Caco-2 (cell line): ENCODE measurements around the gene METTL13. TPM values are rescaled to one million over a fixed set of nuclear protein-coding genes. Genes with fewer than 3 reads are reported as not detected.

Source experiments
- Bru-seq: library from RNA; stranded (reverse); fragments of 400-500 nt; gene quantifications from one replicate; lab custom pipeline; 2021; lab: Mats Ljungman, UMichigan
- BruChase-seq, 2 experiments: library from RNA; stranded (reverse); fragments of 400-500 nt; gene quantifications; one replicate each; lab custom pipeline; 2021; lab: Mats Ljungman, UMichigan
- BruUV-seq: library from RNA; stranded (reverse); fragments of 400-500 nt; replicated peaks from 2 replicates; lab custom pipeline; 2021; lab: Mats Ljungman, UMichigan
- CTCF ChIA-PET: fragments of 300-600 bp; sonication (Branson Sonifier 250); formaldehyde crosslinking; loops from one replicate; lab custom pipeline; 2022; ENCODE audit warnings: antibody characterized with exemption; lab: Charles Lee
- POLR2A ChIA-PET: fragments of 300-600 bp; sonication (Branson Sonifier 250); formaldehyde crosslinking; loops from one replicate; lab custom pipeline; 2022; ENCODE audit warnings: antibody characterized with exemption; lab: Charles Lee
- DNase-seq, 2 experiments: peaks; one replicate each; pipeline versions ENCODE4 v3.0.0 to v3.0.0-alpha.2; 2020 to 2022
- H3K27me3 ChIP-seq: replicated peaks from 2 replicates; pipeline ENCODE4 v1.6.0; 2011; ENCODE audit warnings: low read length; ENCODE audit not compliant: control insufficient read depth, insufficient read depth
- H3K36me3 ChIP-seq: 2 replicates; pipeline ENCODE4 v1.5.1; 2011; ENCODE audit warnings: low read length; ENCODE audit not compliant: control insufficient read depth, insufficient read depth
- H3K4me1 ChIP-seq: fragments of 250-450 bp; sonication (Bioruptor Pico); 2 replicates; pipeline ENCODE4 v1.5.1; 2020; ENCODE audit warnings: mild to moderate bottlenecking
- H3K4me3 ChIP-seq: 2 replicates; pipeline ENCODE4 v1.5.1; 2011; ENCODE audit warnings: low read depth, mild to moderate bottlenecking, control low read depth, low read length
- H3K9me3 ChIP-seq: fragments of 250-450 bp; sonication (Bioruptor Pico); 2 replicates; pipeline ENCODE4 v1.5.1; 2020; ENCODE audit warnings: mild to moderate bottlenecking, moderate library complexity
- H3K27ac Mint-ChIP-seq: one replicate; pipeline ENCODE4 v1.8.0; 2022; ENCODE audit warnings: mixed read lengths; ENCODE audit not compliant: unreplicated experiment
- H3K27me3 Mint-ChIP-seq: one replicate; pipeline ENCODE4 v1.8.0; 2022; ENCODE audit warnings: mixed read lengths; ENCODE audit not compliant: insufficient read depth, unreplicated experiment
- H3K36me3 Mint-ChIP-seq: one replicate; pipeline ENCODE4 v1.8.0; 2022; ENCODE audit warnings: mild to moderate bottlenecking, mixed read lengths; ENCODE audit not compliant: insufficient read depth, unreplicated experiment
- H3K4me1 Mint-ChIP-seq: one replicate; pipeline ENCODE4 v1.8.0; 2022; ENCODE audit warnings: low read depth, mixed read lengths; ENCODE audit not compliant: unreplicated experiment
- H3K4me3 Mint-ChIP-seq: one replicate; pipeline ENCODE4 v1.8.0; 2022; ENCODE audit warnings: mild to moderate bottlenecking, moderate library complexity, mixed read lengths; ENCODE audit not compliant: unreplicated experiment
- H3K9me3 Mint-ChIP-seq: one replicate; pipeline ENCODE4 v1.8.0; 2022; ENCODE audit warnings: mixed read lengths; ENCODE audit not compliant: unreplicated experiment
- intact Hi-C: fragments of 100-400 bp; cut with micrococcal nuclease; formaldehyde crosslinking; loops from one replicate; pipeline ENCODE4 v1.10.0; 2022; ENCODE audit not compliant: unreplicated experiment
- long read RNA-seq: library from polyadenylated mRNA; stranded (forward); transcript quantifications from one replicate; pipeline ENCODE4 v2.0.0, GENCODE V29; 2022
- total RNA-seq: library from RNA; stranded (reverse); gene quantifications from 2 replicates; pipeline ENCODE4 v1.2.3, GENCODE V29; 2022
- TF ChIP-seq, protein P1 (sequence below), 2 experiments: fragments of 200-600 bp in 1 of 2; IDR thresholded peaks; 1 replicate in 1 of 2; 2 replicates in 1 of 2; pipeline versions ENCODE4 v1.5.1 to v1.8.0; 2011 to 2022; ENCODE audit warnings: antibody characterized with exemption in 1 of 2, control low read depth in 1 of 2, inconsistent platforms in 1 of 2, low read depth in 1 of 2, low read length in 1 of 2, mild to moderate bottlenecking in 1 of 2, moderate library complexity in 1 of 2; ENCODE audit not compliant: insufficient read depth in 1 of 2, severe bottlenecking in 1 of 2, unreplicated experiment in 1 of 2

Gene METTL13, protein sequence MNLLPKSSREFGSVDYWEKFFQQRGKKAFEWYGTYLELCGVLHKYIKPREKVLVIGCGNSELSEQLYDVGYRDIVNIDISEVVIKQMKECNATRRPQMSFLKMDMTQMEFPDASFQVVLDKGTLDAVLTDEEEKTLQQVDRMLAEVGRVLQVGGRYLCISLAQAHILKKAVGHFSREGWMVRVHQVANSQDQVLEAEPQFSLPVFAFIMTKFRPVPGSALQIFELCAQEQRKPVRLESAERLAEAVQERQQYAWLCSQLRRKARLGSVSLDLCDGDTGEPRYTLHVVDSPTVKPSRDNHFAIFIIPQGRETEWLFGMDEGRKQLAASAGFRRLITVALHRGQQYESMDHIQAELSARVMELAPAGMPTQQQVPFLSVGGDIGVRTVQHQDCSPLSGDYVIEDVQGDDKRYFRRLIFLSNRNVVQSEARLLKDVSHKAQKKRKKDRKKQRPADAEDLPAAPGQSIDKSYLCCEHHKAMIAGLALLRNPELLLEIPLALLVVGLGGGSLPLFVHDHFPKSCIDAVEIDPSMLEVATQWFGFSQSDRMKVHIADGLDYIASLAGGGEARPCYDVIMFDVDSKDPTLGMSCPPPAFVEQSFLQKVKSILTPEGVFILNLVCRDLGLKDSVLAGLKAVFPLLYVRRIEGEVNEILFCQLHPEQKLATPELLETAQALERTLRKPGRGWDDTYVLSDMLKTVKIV
- total RNA-seq (36.9 and 40.4 TPM in 2 replicates), Bru-seq, nascent RNA (percentile 81 among the genes with signal in this experiment), BruChase-seq, experiment 1, labeled RNA remaining after a 2-hour chase (percentile 82 among the genes with signal in this experiment), BruChase-seq, experiment 2, labeled RNA remaining after a 6-hour chase (percentile 78 among the genes with signal in this experiment)
- long read RNA-seq, transcript METTL13-201 (8 exons, 3,327 nt), result major isoform, 52 of 100 reads
- long read RNA-seq, transcript METTL13-202 (8 exons, 3,022 nt), result minor isoform, 7 of 100 reads
- long read RNA-seq, partial matches to known transcripts, result 14 of 100 reads
- long read RNA-seq, other reads (novel, unspliced or antisense), result 26 of 100 reads

DNA sequence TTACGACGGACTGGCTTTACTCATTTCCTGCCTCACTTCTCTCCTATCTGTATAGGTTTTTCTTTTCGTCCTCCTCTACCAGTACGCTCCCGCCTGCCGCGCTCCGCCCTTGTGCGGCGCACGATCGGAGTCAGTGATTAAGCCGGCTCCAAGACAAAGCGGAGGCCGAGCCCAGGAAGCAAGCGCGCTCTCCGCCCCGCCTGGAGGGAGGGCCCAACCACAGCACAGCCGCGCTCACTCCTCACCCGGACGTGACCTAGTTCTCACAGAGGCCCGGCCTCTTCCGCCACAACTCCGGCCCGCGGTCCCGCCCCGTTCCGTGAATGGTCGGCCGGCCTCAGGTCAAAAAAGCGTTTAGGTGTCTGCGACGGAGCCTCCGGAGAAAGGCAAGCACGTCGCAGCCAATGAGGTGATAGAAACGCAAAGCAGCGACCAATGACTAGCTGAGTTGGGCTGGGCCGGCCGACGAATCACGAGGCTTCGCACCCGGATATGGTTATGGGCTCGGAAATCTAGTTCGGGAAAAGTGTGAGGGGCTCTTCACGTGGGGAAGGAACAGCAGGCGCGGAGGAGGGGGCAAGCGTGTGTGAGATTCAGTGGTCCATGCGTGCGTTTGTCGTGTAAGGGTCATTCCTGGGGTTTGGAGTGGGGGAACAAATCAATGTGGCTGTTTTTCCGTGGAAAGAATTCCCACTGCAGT lies at the start of gene METTL13:
METTL13 (plus strand) TSS at position 485 of the 700 bp plus-strand sequence. CDS start 308 bp downstream, outside the sequence.
- peak within 1 kb of the TSS; percentile 97 for H3K4me3 ChIP-seq
- peak within 1 kb of the TSS; percentile 91 for H3K4me3 Mint-ChIP-seq
- DNase-seq, result peak; percentile 99
- peaks cover 6% of the 10 kb centered on the region for H3K4me1 Mint-ChIP-seq
- H3K9me3 ChIP-seq, result no peaks in the 10 kb centered on the region
- CTCF ChIA-PET, result interaction anchor here (0.8 to 1.0 kb wide), 2 partner anchors 19 to 23 kb away, joined by 3 read pairs; no protein-coding TSS in a partner anchor
- H3K9me3 Mint-ChIP-seq, result no peaks in the 10 kb centered on the region
- POLR2A ChIA-PET, result interaction anchor here (0.5 to 1.9 kb wide), 7 partner anchors 10 to 751 kb away, joined by 3 to 7 read pairs (median 4); partner anchors contain the start of gene VAMP4
- no peaks in the 10 kb centered on the region for H3K27me3 ChIP-seq
- no peaks in the 10 kb centered on the region for H3K27me3 Mint-ChIP-seq
- intact Hi-C loops, result loop anchor here (1.0 kb wide), 3 partner anchors 39 to 752 kb away; partner anchors contain the start of genes SUCO and VAMP4
- peaks cover 5% of the 10 kb centered on the region; the same call in 1 of the 2 replicates for H3K36me3 ChIP-seq
- no TSS peak for BruUV-seq
- TF ChIP-seq, protein P1, sequence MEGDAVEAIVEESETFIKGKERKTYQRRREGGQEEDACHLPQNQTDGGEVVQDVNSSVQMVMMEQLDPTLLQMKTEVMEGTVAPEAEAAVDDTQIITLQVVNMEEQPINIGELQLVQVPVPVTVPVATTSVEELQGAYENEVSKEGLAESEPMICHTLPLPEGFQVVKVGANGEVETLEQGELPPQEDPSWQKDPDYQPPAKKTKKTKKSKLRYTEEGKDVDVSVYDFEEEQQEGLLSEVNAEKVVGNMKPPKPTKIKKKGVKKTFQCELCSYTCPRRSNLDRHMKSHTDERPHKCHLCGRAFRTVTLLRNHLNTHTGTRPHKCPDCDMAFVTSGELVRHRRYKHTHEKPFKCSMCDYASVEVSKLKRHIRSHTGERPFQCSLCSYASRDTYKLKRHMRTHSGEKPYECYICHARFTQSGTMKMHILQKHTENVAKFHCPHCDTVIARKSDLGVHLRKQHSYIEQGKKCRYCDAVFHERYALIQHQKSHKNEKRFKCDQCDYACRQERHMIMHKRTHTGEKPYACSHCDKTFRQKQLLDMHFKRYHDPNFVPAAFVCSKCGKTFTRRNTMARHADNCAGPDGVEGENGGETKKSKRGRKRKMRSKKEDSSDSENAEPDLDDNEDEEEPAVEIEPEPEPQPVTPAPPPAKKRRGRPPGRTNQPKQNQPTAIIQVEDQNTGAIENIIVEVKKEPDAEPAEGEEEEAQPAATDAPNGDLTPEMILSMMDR (IDR thresholded peaks at IDR 0.05; ENCODE audit: insufficient read depth in 1 of 2, low read depth in 1 of 2, low read length in 1 of 2, severe bottlenecking in 1 of 2, unreplicated experiment in 1 of 2), result no peak
- H3K36me3 Mint-ChIP-seq, result peaks cover 22% of the 10 kb centered on the region
- H3K27ac Mint-ChIP-seq, result peak within 1 kb of the TSS; percentile 97
- no peaks in the 10 kb centered on the region; the same call in 1 of the 2 replicates for H3K4me1 ChIP-seq

DNA sequence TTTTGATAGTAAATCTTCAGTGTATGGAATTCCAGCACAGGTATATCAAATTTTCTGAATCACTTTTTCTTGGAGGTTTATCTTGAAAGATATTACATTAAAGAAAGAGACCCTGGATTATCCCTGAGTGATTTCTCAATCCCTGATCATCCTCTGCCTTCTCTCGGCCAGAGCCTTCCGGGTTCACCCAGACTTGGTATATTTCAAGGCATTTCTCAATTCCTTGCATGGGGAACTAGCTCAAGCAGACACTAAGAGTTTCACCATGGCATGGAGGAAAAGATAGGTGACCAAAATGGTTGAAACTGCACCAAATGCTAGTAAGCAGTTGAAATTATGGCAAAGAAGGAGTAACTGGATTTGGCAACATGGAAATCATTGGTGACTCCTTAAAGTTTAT lies 45.3 kb upstream of the METTL13 start:
- no peak for DNase-seq
- intact Hi-C loops, result no loop called here
- H3K4me3 ChIP-seq, result no peak overlapping the region
- TF ChIP-seq, protein P1 (IDR thresholded peaks at IDR 0.05; ENCODE audit: insufficient read depth in 1 of 2, low read depth in 1 of 2, low read length in 1 of 2, severe bottlenecking in 1 of 2, unreplicated experiment in 1 of 2), result no peak
- no peaks in the 10 kb centered on the region for H3K27me3 Mint-ChIP-seq
- ChIA-PET CTCF (no interaction called here), POLR2A (no interaction called here)
- H3K4me1 Mint-ChIP-seq, result no peaks in the 10 kb centered on the region
- H3K4me3 Mint-ChIP-seq, result no peak overlapping the region
- 0 out of 2 replicates have a peak, but pooled peaks cover 7% of the 10 kb centered on the region for H3K4me1 ChIP-seq
- H3K36me3 Mint-ChIP-seq, result peaks cover 6% of the 10 kb centered on the region
- BruUV-seq, result no TSS peak
- no peaks in the 10 kb centered on the region for H3K9me3 ChIP-seq
- no peaks in the 10 kb centered on the region for H3K9me3 Mint-ChIP-seq
- H3K27me3 ChIP-seq, result no peaks in the 10 kb centered on the region
- no peak overlapping the region for H3K27ac Mint-ChIP-seq
- no peaks in the 10 kb centered on the region for H3K36me3 ChIP-seq
